Measurements from ENCODE around the gene CDCA8. TPM values are rescaled to one million over a fixed set of nuclear protein-coding genes. Genes with fewer than 3 reads are reported as not detected.

CDCA8 gene
- total and polyA plus RNA-seq, 2 of the 8 experiments (the other 6 are each of a cell fraction or from before 2014, with no cell fraction given) = 43.9 to 46.2 TPM

GRCh38 chr1:37714226-37714625 lies 21.9 kb downstream of the CDCA8 start:
- Histone ChIP-seq H4K91ac (replicated peaks; ENCODE audit: insufficient read length, low read length) (no peak overlapping the region), H2BK5ac (ENCODE audit: low read depth, low read length) (no peak overlapping the region), H2BK20ac (ENCODE audit: low read length) (no peak overlapping the region), H2AFZ (ENCODE audit: low read length) (no peak overlapping the region), H4K8ac (ENCODE audit: extremely low read depth, insufficient read depth, low read length) (no peak overlapping the region), H2BK15ac (ENCODE audit: low read length) (no peak overlapping the region), H3K14ac (ENCODE audit: insufficient read length) (no peak overlapping the region), H3K27ac (ENCODE audit: low read depth, low read length) (no peak overlapping the region), H4K5ac (ENCODE audit: insufficient read length, low read depth, low read length) (no peak overlapping the region), H3K9ac (replicated peaks in 1 of 4; ENCODE audit: extremely low read depth in 1 of 4, low read depth in 3 of 4, low read length in 3 of 4) (no peak overlapping the region), H3K36me3 (ENCODE audit: control insufficient read depth in 2 of 4, insufficient read depth in 4 of 4, low read length in 3 of 4) (peaks cover 2 to 9% (median 5%) of the 10 kb centered on the region in 4 experiments; a peak in 7 of 8 replicates), H2BK12ac (ENCODE audit: low read depth, low read length) (no peak overlapping the region), H3K4me3 (ENCODE audit: extremely low read depth in 1 of 4, insufficient read depth in 2 of 4, low read depth in 3 of 4, low read length in 4 of 4) (no peak overlapping the region), H3K4ac (replicated peaks; ENCODE audit: insufficient read length, low read depth, low read length) (no peak overlapping the region), H3K4me2 (ENCODE audit: insufficient read depth in 1 of 2, low read depth in 2 of 2, low read length in 2 of 2) (no peak overlapping the region), H3K18ac (ENCODE audit: extremely low read depth, low read length) (no peak overlapping the region), H2BK120ac (replicated peaks; ENCODE audit: low read depth, low read length) (no peak overlapping the region), H3K23me2 (ENCODE audit: low read depth, low read length) (no peaks in the 10 kb centered on the region), H2AK5ac (ENCODE audit: low read depth, low read length) (no peak overlapping the region), H3K23ac (ENCODE audit: insufficient read length) (no peak overlapping the region), H3K56ac (replicated peaks; ENCODE audit: insufficient read length, low read depth, low read length) (no peak overlapping the region), H3K9me3 (ENCODE audit: insufficient read depth in 2 of 2, low read depth in 1 of 2, low read length in 1 of 2) (no peaks in the 10 kb centered on the region), H3K4me1 (replicated peaks in 1 of 4; ENCODE audit: control insufficient read depth in 3 of 4, insufficient read depth in 4 of 4, low read length in 3 of 4) (no peaks in the 10 kb centered on the region), H3K79me2 (ENCODE audit: control insufficient read depth in 1 of 2, insufficient read depth in 2 of 2, low read length in 2 of 2) (no peaks in the 10 kb centered on the region), H4K20me1 (replicated peaks in 1 of 2; ENCODE audit: control insufficient read depth in 1 of 2, insufficient read depth in 2 of 2, low read length in 2 of 2) (peaks cover 0 to under 1% of the 10 kb centered on the region in 2 experiments), H3K27me3 (replicated peaks in 1 of 4; ENCODE audit: control insufficient read depth in 3 of 4, extremely low read depth in 1 of 4, insufficient read depth in 3 of 4, low read length in 3 of 4) (no peaks in the 10 kb centered on the region), H3K79me1 (ENCODE audit: low read depth, low read length) (no peaks in the 10 kb centered on the region)
- DNase-seq (ENCODE audit: low read depth in 1 of 2, low spot score in 2 of 2) = no peak
- CTCF ChIA-PET (ENCODE audit: partially characterized antibody) = interaction anchor here (0.7 kb wide), 1 partner anchor 26 kb away, joined by 3 read pairs; no protein-coding TSS in a partner anchor
- POLR2A ChIA-PET (ENCODE audit: partially characterized antibody) = interaction anchor here (1.0 kb wide), 1 partner anchor 91 kb away, joined by 3 read pairs; no protein-coding TSS in a partner anchor
- 88% methylated on average over 8 of the region's 8 CpGs; no CpG with 5 or more reads in 1 of the 2 experiments for WGBS, 2 experiments (ENCODE audit: extremely low coverage in 1 of 2, insufficient coverage in 1 of 2, insufficient read length in 1 of 2, insufficient replicate concordance in 2 of 2, low coverage in 1 of 2, low lambda C conversion rate in 2 of 2, missing lambda C conversion rate in 1 of 2)
- FAIRE-seq = no peak
- TF ChIP-seq, protein P1, sequence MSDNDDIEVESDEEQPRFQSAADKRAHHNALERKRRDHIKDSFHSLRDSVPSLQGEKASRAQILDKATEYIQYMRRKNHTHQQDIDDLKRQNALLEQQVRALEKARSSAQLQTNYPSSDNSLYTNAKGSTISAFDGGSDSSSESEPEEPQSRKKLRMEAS (IDR thresholded peaks at IDR 0.05) = no peak
- TF ChIP-seq FOSL1 (IDR thresholded peaks at IDR 0.05; ENCODE audit: insufficient read depth, low read depth, low read length) (no peak), SP4 (IDR thresholded peaks at IDR 0.05; ENCODE audit: low read length) (no peak), KDM4A (IDR thresholded peaks at IDR 0.05; ENCODE audit: low read depth, low read length, severe bottlenecking) (no peak), SIRT6 (IDR thresholded peaks at IDR 0.05; ENCODE audit: low read length) (no peak), NRF1 (IDR thresholded peaks at IDR 0.05; ENCODE audit: low read depth, low read length) (no peak), KDM1A (IDR thresholded peaks at IDR 0.05; ENCODE audit: borderline replicate concordance, low read length) (no peak), EZH2 (IDR thresholded peaks at IDR 0.05; ENCODE audit: low read depth, low read length, severe bottlenecking) (no peak), TCF12 (IDR thresholded peaks at IDR 0.05; ENCODE audit: low read depth, low read length) (no peak), TAF1 (IDR thresholded peaks at IDR 0.05; ENCODE audit: low read depth, low read length) (no peak)

Measured in H1 (cell line).